ENCODE results near the gene KRT73. TPM values are rescaled to one million over a fixed set of nuclear protein-coding genes. Genes with fewer than 3 reads are reported as not detected.

The KRT73 gene
- total and polyA plus RNA-seq, 2 of the 8 experiments (the other 6 are each of a cell fraction or from before 2014, with no cell fraction given) = not detected

- Histone ChIP-seq H4K8ac (ENCODE audit: extremely low read depth, insufficient read depth, low read length) (no peak overlapping the region), H4K20me1 (replicated peaks in 1 of 2; ENCODE audit: control insufficient read depth in 1 of 2, insufficient read depth in 2 of 2, low read length in 2 of 2) (no peaks in the 10 kb centered on the region), H2BK120ac (replicated peaks; ENCODE audit: low read depth, low read length) (no peak overlapping the region), H4K5ac (ENCODE audit: insufficient read length, low read depth, low read length) (no peak overlapping the region), H2BK20ac (ENCODE audit: low read length) (no peak overlapping the region), H3K79me1 (ENCODE audit: low read depth, low read length) (no peaks in the 10 kb centered on the region), H3K23me2 (ENCODE audit: low read depth, low read length) (no peaks in the 10 kb centered on the region), H3K27me3 (replicated peaks in 1 of 4; ENCODE audit: control insufficient read depth in 3 of 4, extremely low read depth in 1 of 4, insufficient read depth in 3 of 4, low read length in 3 of 4) (no peaks in the 10 kb centered on the region), H3K9me3 (ENCODE audit: insufficient read depth in 2 of 2, low read depth in 1 of 2, low read length in 1 of 2) (no peaks in the 10 kb centered on the region), H3K79me2 (ENCODE audit: control insufficient read depth in 1 of 2, insufficient read depth in 2 of 2, low read length in 2 of 2) (no peaks in the 10 kb centered on the region), H3K23ac (ENCODE audit: insufficient read length) (no peak overlapping the region), H4K91ac (replicated peaks; ENCODE audit: insufficient read length, low read length) (no peak overlapping the region), H2BK12ac (ENCODE audit: low read depth, low read length) (no peak overlapping the region), H3K4ac (replicated peaks; ENCODE audit: insufficient read length, low read depth, low read length) (no peak overlapping the region), H3K9ac (replicated peaks in 1 of 4; ENCODE audit: extremely low read depth in 1 of 4, low read depth in 3 of 4, low read length in 3 of 4) (no peak overlapping the region), H2BK15ac (ENCODE audit: low read length) (no peak overlapping the region), H3K56ac (replicated peaks; ENCODE audit: insufficient read length, low read depth, low read length) (no peak overlapping the region), H2AK5ac (ENCODE audit: low read depth, low read length) (no peak overlapping the region), H3K14ac (ENCODE audit: insufficient read length) (no peak overlapping the region), H2AFZ (ENCODE audit: low read length) (no peak overlapping the region), H3K36me3 (ENCODE audit: control insufficient read depth in 2 of 4, insufficient read depth in 4 of 4, low read length in 3 of 4) (no peaks in the 10 kb centered on the region), H3K4me2 (ENCODE audit: insufficient read depth in 1 of 2, low read depth in 2 of 2, low read length in 2 of 2) (no peak overlapping the region), H3K18ac (ENCODE audit: extremely low read depth, low read length) (no peak overlapping the region), H3K27ac (ENCODE audit: low read depth, low read length) (no peak overlapping the region), H3K4me3 (ENCODE audit: extremely low read depth in 1 of 4, insufficient read depth in 2 of 4, low read depth in 3 of 4, low read length in 4 of 4) (no peak overlapping the region), H3K4me1 (replicated peaks in 1 of 4; ENCODE audit: control insufficient read depth in 3 of 4, insufficient read depth in 4 of 4, low read length in 3 of 4) (no peaks in the 10 kb centered on the region), H2BK5ac (ENCODE audit: low read depth, low read length) (no peak overlapping the region)
- DNase-seq (ENCODE audit: low read depth in 1 of 2, low spot score in 2 of 2) (no peak), FAIRE-seq (no peak)
- ChIA-PET CTCF (ENCODE audit: partially characterized antibody) (interaction anchor here (0.5 to 3.9 kb wide), 11 partner anchors 9 to 330 kb away, joined by 3 to 18 read pairs (median 5); partner anchors contain the start of gene KRT5), POLR2A (ENCODE audit: partially characterized antibody) (no interaction called here)
- 72% methylated on average over 6 of the region's 6 CpGs; no CpG with 5 or more reads in 1 of the 2 experiments for WGBS, 2 experiments (ENCODE audit: extremely low coverage in 1 of 2, insufficient coverage in 1 of 2, insufficient read length in 1 of 2, insufficient replicate concordance in 2 of 2, low coverage in 1 of 2, low lambda C conversion rate in 2 of 2, missing lambda C conversion rate in 1 of 2)
- TF ChIP-seq CBX5 (IDR thresholded peaks at IDR 0.05; ENCODE audit: low read depth, low read length) (no peak), SIRT6 (IDR thresholded peaks at IDR 0.05; ENCODE audit: low read length) (no peak), KDM4A (IDR thresholded peaks at IDR 0.05; ENCODE audit: low read depth, low read length, severe bottlenecking) (no peak), JUND (IDR thresholded peaks at IDR 0.05; ENCODE audit: low read length) (no peak), POLR2A (IDR thresholded peaks at IDR 0.05; ENCODE audit: control extremely low read depth in 1 of 2, low read depth in 2 of 2, low read length in 2 of 2) (no peak), RNF2 (IDR thresholded peaks at IDR 0.05; ENCODE audit: borderline replicate concordance, low read depth, low read length, missing control alignments, poor library complexity, severe bottlenecking) (no peak), PHF8 (conservative IDR thresholded peaks at IDR 0.05; ENCODE audit: low read depth, low read length) (no peak), SP1 (IDR thresholded peaks at IDR 0.05; ENCODE audit: low read depth, low read length) (no peak), EGR1 (IDR thresholded peaks at IDR 0.05; ENCODE audit: borderline replicate concordance, low read depth, low read length) (no peak), YY1 (IDR thresholded peaks at IDR 0.05; ENCODE audit: low read depth, low read length) (no peak), FOSL1 (IDR thresholded peaks at IDR 0.05; ENCODE audit: insufficient read depth, low read depth, low read length) (no peak), SP4 (IDR thresholded peaks at IDR 0.05; ENCODE audit: low read length) (no peak), TAF7 (optimal IDR thresholded peaks at IDR 0.05; ENCODE audit: borderline replicate concordance, low read depth, low read length) (no peak), CEBPB (IDR thresholded peaks at IDR 0.05; ENCODE audit: low read depth, low read length) (no peak), TCF12 (IDR thresholded peaks at IDR 0.05; ENCODE audit: low read depth, low read length) (no peak)
Measured at GRCh38 chr12:52657250-52657902, 39.0 kb upstream of the KRT73 start.

All from H1 (cell line).